Kidney epithelial cell (primary cell): ENCODE data around the gene ACSS2. TPM values are rescaled to one million over a fixed set of nuclear protein-coding genes. Genes with fewer than 3 reads are reported as not detected.
A peak's percentile ranks its signal among the peaks of the same experiment; 100 is the strongest.

ENCODE experiments used
- DNase-seq: peaks from one replicate; pipeline ENCODE4 v3.0.0-alpha.2; 2010; ENCODE audit warnings: low read depth
- H3K27me3 ChIP-seq: 2 replicates; pipeline ENCODE4 v1.6.0; 2011; ENCODE audit warnings: low read length; ENCODE audit not compliant: control insufficient read depth, insufficient read depth
- H3K36me3 ChIP-seq: 2 replicates; pipeline ENCODE4 v1.5.1; 2011; ENCODE audit warnings: low read length; ENCODE audit not compliant: control insufficient read depth, insufficient read depth
- H3K4me3 ChIP-seq: 2 replicates; pipeline ENCODE4 v1.5.1; 2011; ENCODE audit warnings: low read depth, mild to moderate bottlenecking, control low read depth, low read length
- total RNA-seq: library from RNA; depleted of rRNA; stranded (reverse); fragments of >200 nt; gene quantifications from 2 replicates; pipeline ENCODE4 v1.2.3, GENCODE V29; 2015
- TF ChIP-seq, protein P1 (sequence below): IDR thresholded peaks from 2 replicates; pipeline ENCODE4 v1.5.1; 2011; ENCODE audit warnings: mild to moderate bottlenecking, moderate library complexity, low read length, control low read depth, inconsistent platforms; ENCODE audit not compliant: insufficient read depth, poor library complexity, severe bottlenecking

Gene ACSS2
- total RNA-seq, 1 donor from 2014 or later, result 29.2 TPM

DNA sequence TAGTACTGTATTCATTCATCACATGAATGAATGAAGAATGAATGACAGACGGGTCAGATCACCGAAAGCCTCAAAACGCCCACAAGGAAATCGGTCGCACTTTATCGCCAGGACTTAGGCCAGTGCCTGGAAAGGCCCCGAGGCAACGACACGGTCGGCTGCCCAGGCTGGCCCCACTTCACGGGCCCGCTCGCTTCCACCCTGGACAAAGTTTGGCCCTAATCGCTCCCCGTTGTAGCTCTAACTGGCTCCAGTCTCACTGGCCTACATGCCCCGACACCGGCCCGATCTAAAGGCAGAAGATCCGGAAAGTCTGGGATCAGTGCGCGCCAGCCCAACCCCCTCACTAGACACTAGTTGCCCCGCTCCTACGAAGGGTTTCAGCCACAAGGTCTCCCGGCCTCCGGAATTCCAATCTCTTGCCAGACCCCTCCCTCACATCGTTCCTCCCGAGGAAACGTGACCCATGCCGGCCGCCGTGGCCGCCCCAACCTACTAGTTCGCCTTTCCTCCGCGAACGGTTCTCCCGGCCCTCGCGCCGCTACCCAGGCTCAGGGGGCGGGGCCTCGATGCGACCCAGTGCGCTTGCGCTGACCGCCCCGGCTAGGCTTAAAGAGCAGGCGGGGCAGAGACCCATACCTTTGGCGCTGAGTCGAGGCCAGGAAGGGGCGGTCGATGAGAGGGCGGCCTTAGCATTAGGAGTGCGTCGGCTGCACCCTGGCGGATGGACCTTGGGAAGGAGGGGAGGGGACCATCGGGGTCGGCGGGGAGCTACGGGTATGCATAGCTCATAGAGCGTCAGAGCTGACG lies 79.0 kb downstream of the ACSS2 start, which contains the start of the genes GSS and MYH7B:
Gene GSS (minus strand): TSS at position 576 of the 810 bp plus-strand sequence. CDS start 3,954 bp downstream, outside the sequence.
Gene MYH7B (plus strand): TSS at position 638 of the 810 bp plus-strand sequence. CDS start 22,138 bp downstream, outside the sequence.
- TF ChIP-seq, protein P1, sequence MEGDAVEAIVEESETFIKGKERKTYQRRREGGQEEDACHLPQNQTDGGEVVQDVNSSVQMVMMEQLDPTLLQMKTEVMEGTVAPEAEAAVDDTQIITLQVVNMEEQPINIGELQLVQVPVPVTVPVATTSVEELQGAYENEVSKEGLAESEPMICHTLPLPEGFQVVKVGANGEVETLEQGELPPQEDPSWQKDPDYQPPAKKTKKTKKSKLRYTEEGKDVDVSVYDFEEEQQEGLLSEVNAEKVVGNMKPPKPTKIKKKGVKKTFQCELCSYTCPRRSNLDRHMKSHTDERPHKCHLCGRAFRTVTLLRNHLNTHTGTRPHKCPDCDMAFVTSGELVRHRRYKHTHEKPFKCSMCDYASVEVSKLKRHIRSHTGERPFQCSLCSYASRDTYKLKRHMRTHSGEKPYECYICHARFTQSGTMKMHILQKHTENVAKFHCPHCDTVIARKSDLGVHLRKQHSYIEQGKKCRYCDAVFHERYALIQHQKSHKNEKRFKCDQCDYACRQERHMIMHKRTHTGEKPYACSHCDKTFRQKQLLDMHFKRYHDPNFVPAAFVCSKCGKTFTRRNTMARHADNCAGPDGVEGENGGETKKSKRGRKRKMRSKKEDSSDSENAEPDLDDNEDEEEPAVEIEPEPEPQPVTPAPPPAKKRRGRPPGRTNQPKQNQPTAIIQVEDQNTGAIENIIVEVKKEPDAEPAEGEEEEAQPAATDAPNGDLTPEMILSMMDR, result peak; percentile 60
- DNase-seq, result no peak
- Histone ChIP-seq H3K4me3 (peak within 1 kb of the TSS; percentile 67), H3K36me3 (no peaks in the 10 kb centered on the region), H3K27me3 (no peaks in the 10 kb centered on the region)

DNA sequence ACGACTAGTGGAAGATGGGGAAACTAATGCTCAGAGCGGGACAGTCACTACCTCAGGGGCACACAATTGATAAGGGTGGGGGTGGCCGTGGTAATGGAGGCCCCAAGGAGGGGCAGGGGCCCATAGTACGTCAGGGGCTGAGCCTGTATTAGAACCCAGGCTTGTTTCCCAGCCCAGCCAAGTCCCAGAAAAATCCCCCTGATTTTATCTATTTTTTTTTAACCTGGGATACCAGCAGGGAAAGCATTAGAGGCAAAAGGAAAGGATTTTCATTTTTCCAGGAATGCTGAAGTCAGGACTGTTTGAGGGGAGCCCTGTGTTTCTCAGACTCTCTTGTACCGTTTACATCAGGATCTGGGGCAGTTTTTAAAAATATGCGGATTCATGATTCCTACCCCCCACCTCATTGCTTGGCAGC lies 79.6 kb downstream of the ACSS2 start:
- Histone ChIP-seq H3K27me3 (no peaks in the 10 kb centered on the region), H3K36me3 (no peaks in the 10 kb centered on the region), H3K4me3 (peak overlapping the region; percentile 67)
- TF ChIP-seq, protein P1, result no peak
- no peak for DNase-seq

DNA sequence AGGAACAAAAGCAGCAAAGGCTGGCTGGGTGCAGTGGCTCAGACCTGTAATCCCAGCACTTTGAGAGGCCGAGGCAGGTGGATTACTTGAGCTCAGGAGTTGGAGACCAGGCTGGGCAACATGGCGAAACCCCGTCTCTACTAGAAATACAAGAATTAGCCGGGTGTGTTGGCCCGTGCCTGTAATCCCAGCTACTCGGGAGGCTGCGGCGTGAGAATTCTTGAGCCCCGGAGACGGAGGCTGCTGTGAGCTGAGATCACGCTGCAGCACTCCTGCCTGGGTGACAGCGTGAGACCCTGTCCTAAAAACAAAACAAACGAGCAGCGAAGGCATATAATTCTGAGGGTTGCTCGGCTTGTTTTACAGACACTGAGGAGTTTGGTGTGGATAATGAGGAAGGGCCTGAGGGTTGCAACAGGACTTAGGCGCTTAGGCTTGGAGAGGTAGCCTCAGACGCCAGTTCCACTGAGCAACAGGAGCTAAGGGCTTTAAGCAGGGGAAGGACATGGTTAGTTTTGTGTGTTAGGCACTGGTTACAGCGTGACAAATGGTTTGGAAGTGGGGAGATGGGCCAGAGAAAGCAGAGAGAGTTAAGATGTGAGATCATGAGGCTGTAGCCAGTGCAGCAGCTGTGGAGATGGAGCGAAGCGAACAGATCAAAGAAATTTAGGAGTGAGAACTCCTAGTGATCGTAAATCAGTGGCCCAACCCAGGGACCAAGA lies 80.5 kb downstream of the ACSS2 start:
- no peaks in the 10 kb centered on the region for H3K36me3 ChIP-seq
- no peaks in the 10 kb centered on the region for H3K27me3 ChIP-seq
- no peak for DNase-seq
- TF ChIP-seq, protein P1, result no peak
- no peak overlapping the region for H3K4me3 ChIP-seq

DNA sequence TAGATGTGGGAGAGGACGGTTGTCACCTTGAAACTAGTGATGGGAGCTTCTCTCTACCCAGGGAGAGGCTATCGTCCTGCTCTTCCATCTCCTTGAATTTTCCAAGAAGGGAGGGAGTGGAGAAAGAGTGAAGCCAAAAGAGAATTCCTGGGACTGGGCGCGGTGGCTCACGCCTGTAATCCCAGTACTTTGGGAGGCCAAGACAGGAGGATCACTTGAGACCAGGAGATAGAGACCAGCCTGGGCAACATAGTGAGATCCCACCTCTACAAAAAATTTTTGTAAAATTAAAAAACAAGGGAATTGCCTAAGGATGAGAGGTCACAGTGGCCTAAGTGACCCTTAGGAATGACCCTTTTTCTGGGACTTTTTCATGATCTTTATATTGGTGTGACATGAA lies 88.1 kb downstream of the ACSS2 start:
- TF ChIP-seq, protein P1, result no peak
- no peaks in the 10 kb centered on the region for H3K27me3 ChIP-seq
- no peaks in the 10 kb centered on the region for H3K36me3 ChIP-seq
- DNase-seq, result no peak
- H3K4me3 ChIP-seq, result no peak overlapping the region

DNA sequence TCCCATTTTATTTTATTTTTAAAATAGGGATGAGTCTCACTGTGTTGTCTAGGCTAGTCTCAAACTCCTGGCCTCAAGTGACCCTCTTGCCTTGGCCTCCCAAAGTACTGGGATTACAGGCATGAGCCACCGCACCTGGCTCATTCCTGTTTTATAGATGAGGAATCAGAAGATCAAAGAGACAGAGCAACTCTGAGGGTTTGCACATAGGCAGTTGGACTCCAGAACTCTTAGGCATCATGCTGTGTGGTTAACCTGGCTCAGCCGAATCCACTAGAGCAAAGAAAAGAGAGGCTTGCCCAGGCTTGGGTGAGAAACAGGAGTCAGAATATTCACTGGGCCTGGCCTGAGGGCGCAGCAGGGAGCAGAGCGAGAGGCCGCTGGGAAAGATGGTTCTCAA lies 88.6 kb downstream of the ACSS2 start:
- Histone ChIP-seq H3K36me3 (no peaks in the 10 kb centered on the region), H3K27me3 (no peaks in the 10 kb centered on the region), H3K4me3 (no peak overlapping the region)
- no peak for DNase-seq
- TF ChIP-seq, protein P1, result no peak
